ENCODE measurements around the gene HOXD9. TPM values are rescaled to one million over a fixed set of nuclear protein-coding genes. Genes with fewer than 3 reads are reported as not detected.

Gene HOXD9
- total RNA-seq, 1 donor from 2014 or later, result 12.5 TPM

GRCh38 chr2:176154576-176155252 is 32.2 kb downstream of the HOXD9 start:
- no peak for DNase-seq (ENCODE audit: extremely low spot score in 2 of 2)
- Histone ChIP-seq H3K9me3 (no peaks in the 10 kb centered on the region), H3K4me1 (peaks cover 20% of the 10 kb centered on the region), H3K4me3 (no peak overlapping the region), H3K27ac (no peak overlapping the region), H3K36me3 (no peaks in the 10 kb centered on the region), H3K27me3 (peaks cover 10% of the 10 kb centered on the region)
- TF ChIP-seq, protein P1, sequence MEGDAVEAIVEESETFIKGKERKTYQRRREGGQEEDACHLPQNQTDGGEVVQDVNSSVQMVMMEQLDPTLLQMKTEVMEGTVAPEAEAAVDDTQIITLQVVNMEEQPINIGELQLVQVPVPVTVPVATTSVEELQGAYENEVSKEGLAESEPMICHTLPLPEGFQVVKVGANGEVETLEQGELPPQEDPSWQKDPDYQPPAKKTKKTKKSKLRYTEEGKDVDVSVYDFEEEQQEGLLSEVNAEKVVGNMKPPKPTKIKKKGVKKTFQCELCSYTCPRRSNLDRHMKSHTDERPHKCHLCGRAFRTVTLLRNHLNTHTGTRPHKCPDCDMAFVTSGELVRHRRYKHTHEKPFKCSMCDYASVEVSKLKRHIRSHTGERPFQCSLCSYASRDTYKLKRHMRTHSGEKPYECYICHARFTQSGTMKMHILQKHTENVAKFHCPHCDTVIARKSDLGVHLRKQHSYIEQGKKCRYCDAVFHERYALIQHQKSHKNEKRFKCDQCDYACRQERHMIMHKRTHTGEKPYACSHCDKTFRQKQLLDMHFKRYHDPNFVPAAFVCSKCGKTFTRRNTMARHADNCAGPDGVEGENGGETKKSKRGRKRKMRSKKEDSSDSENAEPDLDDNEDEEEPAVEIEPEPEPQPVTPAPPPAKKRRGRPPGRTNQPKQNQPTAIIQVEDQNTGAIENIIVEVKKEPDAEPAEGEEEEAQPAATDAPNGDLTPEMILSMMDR (IDR thresholded peaks at IDR 0.05), result no peak
- no peak for TF ChIP-seq POLR2A (IDR thresholded peaks at IDR 0.05)
- TF ChIP-seq POLR2AphosphoS5 (IDR thresholded peaks at IDR 0.05; ENCODE audit: insufficient read depth in 1 of 2, low read depth in 1 of 2), result no peak
- intact Hi-C loops (cut with DNase I), result no loop called here

GRCh38 chr2:176155356-176156044 is 33.0 kb downstream of the HOXD9 start:
- Histone ChIP-seq H3K4me3 (no peak overlapping the region), H3K27ac (no peak overlapping the region), H3K27me3 (peaks cover 10% of the 10 kb centered on the region), H3K9me3 (no peaks in the 10 kb centered on the region), H3K36me3 (no peaks in the 10 kb centered on the region), H3K4me1 (peaks cover 26% of the 10 kb centered on the region)
- TF ChIP-seq, protein P1 (IDR thresholded peaks at IDR 0.05), result no peak
- no peak for TF ChIP-seq POLR2AphosphoS5 (IDR thresholded peaks at IDR 0.05; ENCODE audit: insufficient read depth in 1 of 2, low read depth in 1 of 2)
- no peak for TF ChIP-seq POLR2A (IDR thresholded peaks at IDR 0.05)
- no peak for DNase-seq (ENCODE audit: extremely low spot score in 2 of 2)
- intact Hi-C loops (cut with DNase I), result no loop called here

DNA sequence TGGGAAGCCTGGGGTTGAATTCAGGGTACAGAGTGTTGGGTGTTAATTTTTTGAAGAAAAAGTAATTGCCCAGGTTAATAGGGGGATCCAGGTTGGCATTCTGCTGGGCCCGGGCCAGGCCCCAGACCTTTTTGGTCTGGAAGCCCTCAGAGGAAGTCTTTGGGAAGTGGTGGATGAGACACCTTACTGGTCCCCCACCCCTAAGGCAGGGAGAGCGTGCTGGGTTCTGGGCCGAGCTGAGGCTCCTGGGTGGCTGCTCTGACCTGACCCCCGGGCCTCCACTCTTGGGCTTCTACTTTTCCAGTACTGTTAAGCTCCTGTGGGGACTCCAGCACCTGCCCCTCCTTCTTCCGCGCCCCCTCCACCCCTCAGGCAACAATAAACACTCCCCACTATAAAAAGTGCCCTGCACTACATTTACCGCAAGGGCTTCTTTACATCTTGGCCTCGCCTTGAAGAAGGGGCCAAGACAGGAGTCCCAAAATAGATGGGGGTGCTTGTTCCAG is 33.8 kb downstream of the HOXD9 start:
- Histone ChIP-seq H3K27me3 (peaks cover 15% of the 10 kb centered on the region), H3K36me3 (no peaks in the 10 kb centered on the region), H3K27ac (no peak overlapping the region), H3K4me1 (peaks cover 30% of the 10 kb centered on the region), H3K4me3 (no peak overlapping the region), H3K9me3 (no peaks in the 10 kb centered on the region)
- intact Hi-C loops (cut with DNase I), result no loop called here
- DNase-seq (ENCODE audit: extremely low spot score in 2 of 2), result no peak
- TF ChIP-seq, protein P1 (IDR thresholded peaks at IDR 0.05), result no peak
- TF ChIP-seq POLR2A (IDR thresholded peaks at IDR 0.05), result no peak
- no peak for TF ChIP-seq POLR2AphosphoS5 (IDR thresholded peaks at IDR 0.05; ENCODE audit: insufficient read depth in 1 of 2, low read depth in 1 of 2)

DNA sequence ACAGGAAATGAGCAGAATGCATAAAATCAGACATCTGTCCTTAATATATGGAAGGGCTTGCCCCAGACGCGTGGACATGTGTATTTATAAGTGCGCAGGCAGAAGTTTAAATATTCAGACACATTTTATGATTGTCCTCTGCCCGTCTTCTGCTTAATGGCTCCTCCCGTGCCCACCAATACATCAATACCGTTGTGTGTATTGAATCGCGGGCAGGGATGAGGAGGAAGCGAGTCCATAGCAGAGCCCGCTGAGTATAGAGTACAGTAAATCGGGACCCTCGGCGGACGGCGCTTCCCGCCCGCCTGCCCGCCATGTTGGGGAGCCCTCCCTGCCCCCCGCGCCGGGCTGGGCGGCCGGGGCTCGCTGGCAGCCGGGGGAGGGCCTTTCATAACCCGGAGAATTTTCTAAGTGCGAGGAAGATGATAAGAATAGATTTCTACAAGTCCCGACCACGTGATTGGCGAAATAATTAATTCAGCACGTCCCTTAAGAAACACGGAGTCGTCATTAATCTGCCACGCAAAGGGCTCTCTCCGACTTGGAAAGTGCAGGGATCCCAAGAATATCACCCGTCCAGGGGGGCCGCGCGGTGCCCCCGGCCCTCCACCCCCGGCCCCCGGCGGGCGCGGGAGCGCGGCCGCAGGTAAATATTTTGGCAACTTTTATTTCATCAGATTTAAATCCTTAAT is 34.4 kb downstream of the HOXD9 start, which contains the start of gene HOXD3:
TSS of gene HOXD3 (plus strand) at position 501 of the 692 bp plus-strand sequence. CDS start 11,808 bp downstream, outside the sequence.
- Histone ChIP-seq H3K27me3 (peaks cover 15% of the 10 kb centered on the region), H3K27ac (no peak within 1 kb of the TSS), H3K4me1 (peaks cover 30% of the 10 kb centered on the region), H3K9me3 (no peaks in the 10 kb centered on the region), H3K36me3 (no peaks in the 10 kb centered on the region), H3K4me3 (no peak within 1 kb of the TSS)
- DNase-seq (ENCODE audit: extremely low spot score in 2 of 2), result no peak
- intact Hi-C loops (cut with DNase I), result no loop called here
- TF ChIP-seq POLR2AphosphoS5 (IDR thresholded peaks at IDR 0.05; ENCODE audit: insufficient read depth in 1 of 2, low read depth in 1 of 2) (no peak), POLR2A (IDR thresholded peaks at IDR 0.05) (no peak)
- TF ChIP-seq, protein P1 (IDR thresholded peaks at IDR 0.05), result no peak
